HG02678 (cell line): ENCODE measurements around the gene ADGRD2.

Experiments used
- ATAC-seq: cut with Tn5 transposase; IDR thresholded peaks from one replicate; pipeline ENCODE4 v1.9.1; 2021; ENCODE audit warnings: mild to moderate bottlenecking, moderate library complexity; ENCODE audit not compliant: unreplicated experiment

Gene ADGRD2

GRCh38 chr9:124495126-124496074, 45.1 kb downstream of the ADGRD2 start:
- ATAC-seq = no peak

- ATAC-seq = no peak
Observed at GRCh38 chr9:124496075-124496449, 45.8 kb downstream of the ADGRD2 start.

- ATAC-seq = no peak
Observed at GRCh38 chr9:124496463-124496862, 46.2 kb downstream of the ADGRD2 start.

GRCh38 chr9:124497441-124497840, 47.2 kb downstream of the ADGRD2 start:
- ATAC-seq = no peak

GRCh38 chr9:124498040-124498439, 47.8 kb downstream of the ADGRD2 start:
- no peak for ATAC-seq

GRCh38 chr9:124498499-124499146, 48.4 kb downstream of the ADGRD2 start:
- no peak for ATAC-seq

- no peak for ATAC-seq
Observed at GRCh38 chr9:124499216-124499615, 49.0 kb downstream of the ADGRD2 start.

- ATAC-seq = no peak
Observed at GRCh38 chr9:124500028-124500795, 50.0 kb downstream of the ADGRD2 start.

- no peak for ATAC-seq
Observed at GRCh38 chr9:124500796-124501611, 50.8 kb downstream of the ADGRD2 start.

GRCh38 chr9:124501771-124502320, 51.6 kb downstream of the ADGRD2 start:
- no peak for ATAC-seq

- ATAC-seq = no peak
Observed at GRCh38 chr9:124502711-124503702, 52.8 kb downstream of the ADGRD2 start.

- ATAC-seq = no peak
Observed at GRCh38 chr9:124503713-124504529, 53.7 kb downstream of the ADGRD2 start.

GRCh38 chr9:124504530-124505005, 54.3 kb downstream of the ADGRD2 start:
- no peak for ATAC-seq

GRCh38 chr9:124505006-124505900, 55.0 kb downstream of the ADGRD2 start:
- no peak for ATAC-seq

GRCh38 chr9:124505901-124506346, 55.7 kb downstream of the ADGRD2 start:
- ATAC-seq = no peak

GRCh38 chr9:124506433-124506832, 56.2 kb downstream of the ADGRD2 start:
- no peak for ATAC-seq
